ENCODE results near the gene SH3GL1. TPM values are rescaled to one million over a fixed set of nuclear protein-coding genes. Genes with fewer than 3 reads are reported as not detected.

SH3GL1 gene
- total and polyA plus RNA-seq, 2 of the 4 experiments (the other 2 are of a cell fraction), result 28.1 to 138 TPM

DNA sequence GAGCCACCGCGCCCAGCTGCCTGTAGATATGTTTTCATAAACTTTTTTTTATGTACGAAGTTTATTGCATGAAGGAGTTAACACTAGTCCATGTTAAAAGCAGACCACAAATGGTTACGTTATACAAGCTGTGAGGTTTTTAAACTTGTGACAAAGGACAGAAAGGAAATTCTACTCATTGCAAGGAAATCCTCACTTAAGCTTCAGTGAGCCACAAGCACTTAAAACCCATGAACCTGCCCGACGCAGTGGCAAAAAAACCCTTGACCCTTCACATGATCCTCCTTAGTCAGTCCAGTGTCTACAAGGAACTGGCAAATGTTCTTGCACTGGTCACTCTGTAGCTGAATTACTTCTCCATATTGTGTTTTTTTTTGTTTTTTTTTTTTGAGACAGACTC lies 52.8 kb downstream of the SH3GL1 start:
- Histone ChIP-seq H3K4me3 (ENCODE audit: insufficient read depth, low read depth, low read length) (no peak overlapping the region), H3K27ac (ENCODE audit: insufficient read depth, low read length) (no peak overlapping the region), H3K9ac (ENCODE audit: low read depth, low read length) (no peak overlapping the region), H3K4me2 (ENCODE audit: low read depth, low read length) (no peak overlapping the region), H2BK20ac (ENCODE audit: low read depth, low read length) (no peak overlapping the region), H4K20me1 (ENCODE audit: insufficient read depth, low read length) (no peaks in the 10 kb centered on the region), H3K9me3 (ENCODE audit: control insufficient read depth, insufficient read depth, low read length) (no peaks in the 10 kb centered on the region), H3K36me3 (ENCODE audit: control insufficient read depth, insufficient read depth, low read length) (peaks cover 11% of the 10 kb centered on the region), H2BK120ac (ENCODE audit: low read depth, low read length) (no peak overlapping the region), H2AFZ (replicated peaks; ENCODE audit: low read length, poor library complexity) (no peak overlapping the region), H3K79me1 (ENCODE audit: low read depth in 1 of 2, low read length in 2 of 2) (peaks cover 7 to 12% of the 10 kb centered on the region in 2 experiments; a peak in 2 of 4 replicates), H3K4me1 (ENCODE audit: control insufficient read depth, insufficient read depth, low read length) (peaks cover 4% of the 10 kb centered on the region), H3K4ac (ENCODE audit: low read depth, low read length) (no peak overlapping the region), H2AK5ac (ENCODE audit: low read depth, low read length) (no peak overlapping the region), H3K9me1 (ENCODE audit: insufficient read depth, low read length) (no peaks in the 10 kb centered on the region), H2AK9ac (replicated peaks; ENCODE audit: low read depth, low read length, poor library complexity) (no peak overlapping the region), H2BK15ac (ENCODE audit: low read depth, low read length) (no peak overlapping the region), H4K8ac (ENCODE audit: low read depth in 2 of 2, low read length in 2 of 2) (no peak overlapping the region), H3K18ac (ENCODE audit: low read depth, low read length) (no peak overlapping the region), H3K23ac (ENCODE audit: low read depth, low read length) (no peak overlapping the region), H4K5ac (ENCODE audit: low read depth, low read length) (no peak overlapping the region), H3K56ac (ENCODE audit: extremely low read depth, insufficient read depth, low read length) (no peak overlapping the region), H2BK5ac (ENCODE audit: low read depth, low read length, poor library complexity, severe bottlenecking) (no peak overlapping the region), H3K14ac (replicated peaks; ENCODE audit: low read depth, low read length) (no peak overlapping the region), H4K91ac (ENCODE audit: insufficient read depth, low read depth, low read length) (no peak overlapping the region), H3K27me3 (ENCODE audit: control insufficient read depth, insufficient read depth, low read length) (no peaks in the 10 kb centered on the region)
- 100% methylated on average over 2 of the region's 6 CpGs; no CpG with 5 or more reads in 1 of the 2 experiments for WGBS, 2 experiments (ENCODE audit: extremely low coverage in 2 of 2, insufficient read length in 1 of 2)
- no peak for ATAC-seq (ENCODE audit: low read depth)
- no TSS peak for BruUV-seq (replicated peaks)
- ChIA-PET POLR2A (ENCODE audit: unreplicated experiment) (no interaction called here), CTCF (no interaction called here)
- intact Hi-C loops (cut with micrococcal nuclease), result no loop called here
- dilution Hi-C loops (cut with HindIII; ENCODE audit: low sequenced_read_pairs, unreplicated experiment), result no loop called here
- in situ Hi-C loops (cut with MboI; ENCODE audit: low sequenced_read_pairs), result no loop called here
- TF ChIP-seq RCOR1 (IDR thresholded peaks at IDR 0.05; ENCODE audit: insufficient replicate concordance, low read length) (no peak), SMC3 (IDR thresholded peaks at IDR 0.05; ENCODE audit: low read depth, low read length) (no peak), BHLHE40 (IDR thresholded peaks at IDR 0.05; ENCODE audit: low read depth, low read length) (no peak), RFX5 (IDR thresholded peaks at IDR 0.05; ENCODE audit: low read depth, low read length) (no peak), MXI1 (IDR thresholded peaks at IDR 0.05; ENCODE audit: borderline replicate concordance, low read depth, low read length) (no peak), CEBPB (IDR thresholded peaks at IDR 0.05; ENCODE audit: low read depth, low read length) (no peak), POLR2A (IDR thresholded peaks at IDR 0.05; ENCODE audit: low read depth, low read length) (no peak), MAZ (IDR thresholded peaks at IDR 0.05; ENCODE audit: borderline replicate concordance, low read depth, low read length) (no peak), RAD21 (IDR thresholded peaks at IDR 0.05; ENCODE audit: low read length) (no peak), NFE2L2 (IDR thresholded peaks at IDR 0.05; ENCODE audit: low read depth, low read length) (no peak), MAFK (IDR thresholded peaks at IDR 0.05; ENCODE audit: low read depth, low read length) (no peak), FOS (IDR thresholded peaks at IDR 0.05; ENCODE audit: low read depth, low read length) (no peak), CHD1 (IDR thresholded peaks at IDR 0.05; ENCODE audit: low read depth, low read length) (no peak)
- TF ChIP-seq, protein P1, sequence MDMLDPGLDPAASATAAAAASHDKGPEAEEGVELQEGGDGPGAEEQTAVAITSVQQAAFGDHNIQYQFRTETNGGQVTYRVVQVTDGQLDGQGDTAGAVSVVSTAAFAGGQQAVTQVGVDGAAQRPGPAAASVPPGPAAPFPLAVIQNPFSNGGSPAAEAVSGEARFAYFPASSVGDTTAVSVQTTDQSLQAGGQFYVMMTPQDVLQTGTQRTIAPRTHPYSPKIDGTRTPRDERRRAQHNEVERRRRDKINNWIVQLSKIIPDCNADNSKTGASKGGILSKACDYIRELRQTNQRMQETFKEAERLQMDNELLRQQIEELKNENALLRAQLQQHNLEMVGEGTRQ (IDR thresholded peaks at IDR 0.05; ENCODE audit: low read depth, low read length), result no peak
- TF ChIP-seq, protein P2, sequence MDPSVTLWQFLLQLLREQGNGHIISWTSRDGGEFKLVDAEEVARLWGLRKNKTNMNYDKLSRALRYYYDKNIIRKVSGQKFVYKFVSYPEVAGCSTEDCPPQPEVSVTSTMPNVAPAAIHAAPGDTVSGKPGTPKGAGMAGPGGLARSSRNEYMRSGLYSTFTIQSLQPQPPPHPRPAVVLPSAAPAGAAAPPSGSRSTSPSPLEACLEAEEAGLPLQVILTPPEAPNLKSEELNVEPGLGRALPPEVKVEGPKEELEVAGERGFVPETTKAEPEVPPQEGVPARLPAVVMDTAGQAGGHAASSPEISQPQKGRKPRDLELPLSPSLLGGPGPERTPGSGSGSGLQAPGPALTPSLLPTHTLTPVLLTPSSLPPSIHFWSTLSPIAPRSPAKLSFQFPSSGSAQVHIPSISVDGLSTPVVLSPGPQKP (IDR thresholded peaks at IDR 0.05; ENCODE audit: borderline replicate concordance, low read depth, low read length), result no peak
- DNase-seq, result no peak

All from IMR-90 (cell line).